Stimulated activated CD4-positive, alpha-beta T cell treated with anti-CD3 and anti-CD28 coated beads, Interleukin-12 subunit alpha, Interleukin-12 subunit beta, amount 100 ng/mL, for 48 hours (primary cell): ENCODE results near the gene CDKN2A.

Source experiments
- DNase-seq, 3 donors: peaks; one replicate each; pipeline ENCODE4 v3.0.0-alpha.2; 2020; ENCODE audit warnings: low read depth in 2 of 3, low spot score in 1 of 3

CDKN2A gene

DNA sequence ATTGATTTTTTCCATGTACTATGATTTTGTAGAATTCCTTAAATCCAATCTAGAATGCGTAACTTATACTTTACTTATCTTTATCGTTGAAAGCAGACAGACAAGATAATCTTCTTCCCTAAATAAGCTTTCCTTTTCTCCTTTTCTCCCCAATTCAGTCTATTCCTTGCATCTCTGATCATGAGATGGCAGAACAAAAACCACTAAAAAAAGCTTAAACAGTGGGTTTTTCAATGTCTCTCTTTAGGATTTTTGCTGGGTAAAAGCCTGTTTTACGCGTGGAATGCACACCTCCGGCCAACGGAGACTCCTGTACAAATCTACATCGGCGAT, 14.2 kb upstream of the CDKN2A start:
- no peak for DNase-seq

DNA sequence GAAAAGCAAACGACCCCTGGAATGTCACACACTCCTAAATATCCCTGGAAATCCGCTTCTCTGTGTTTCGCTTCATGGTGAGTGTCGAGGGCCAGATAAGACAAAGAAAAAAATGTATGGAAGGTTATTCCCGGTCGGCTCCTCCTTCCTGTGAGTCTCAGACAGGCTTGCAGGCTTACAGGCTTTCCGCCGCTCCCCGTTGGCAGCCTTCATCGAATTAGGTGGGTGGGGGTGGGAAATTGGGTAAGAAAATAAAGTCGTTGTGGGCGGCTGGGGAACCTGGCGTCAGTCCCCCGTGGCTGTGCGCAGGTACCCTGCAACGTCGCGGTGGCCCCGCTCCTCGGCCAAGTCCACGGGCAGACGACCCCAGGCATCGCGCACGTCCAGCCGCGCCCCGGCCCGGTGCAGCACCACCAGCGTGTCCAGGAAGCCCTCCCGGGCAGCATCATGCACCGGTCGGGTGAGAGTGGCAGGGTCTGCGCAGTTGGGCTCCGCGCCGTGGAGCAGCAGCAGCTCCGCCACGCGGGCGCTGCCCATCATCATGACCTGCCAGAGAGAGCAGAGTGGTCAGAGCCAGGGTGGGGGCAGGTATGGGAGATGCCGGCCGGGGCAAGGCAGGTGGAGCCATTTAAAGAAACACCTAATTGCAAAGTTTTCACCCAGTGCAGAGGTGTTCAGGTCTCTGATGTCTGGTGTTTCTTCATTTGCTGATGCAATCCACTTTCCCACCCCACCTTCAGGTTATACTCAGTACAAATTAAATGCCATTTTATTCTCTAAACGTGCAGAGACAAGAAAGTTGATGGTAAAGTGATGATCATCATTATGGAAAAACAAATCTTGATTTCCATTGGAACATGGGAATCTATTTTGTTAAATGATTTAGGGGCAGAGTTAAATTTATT, 11.8 kb upstream of the CDKN2A start:
- DNase-seq = no peak

DNA sequence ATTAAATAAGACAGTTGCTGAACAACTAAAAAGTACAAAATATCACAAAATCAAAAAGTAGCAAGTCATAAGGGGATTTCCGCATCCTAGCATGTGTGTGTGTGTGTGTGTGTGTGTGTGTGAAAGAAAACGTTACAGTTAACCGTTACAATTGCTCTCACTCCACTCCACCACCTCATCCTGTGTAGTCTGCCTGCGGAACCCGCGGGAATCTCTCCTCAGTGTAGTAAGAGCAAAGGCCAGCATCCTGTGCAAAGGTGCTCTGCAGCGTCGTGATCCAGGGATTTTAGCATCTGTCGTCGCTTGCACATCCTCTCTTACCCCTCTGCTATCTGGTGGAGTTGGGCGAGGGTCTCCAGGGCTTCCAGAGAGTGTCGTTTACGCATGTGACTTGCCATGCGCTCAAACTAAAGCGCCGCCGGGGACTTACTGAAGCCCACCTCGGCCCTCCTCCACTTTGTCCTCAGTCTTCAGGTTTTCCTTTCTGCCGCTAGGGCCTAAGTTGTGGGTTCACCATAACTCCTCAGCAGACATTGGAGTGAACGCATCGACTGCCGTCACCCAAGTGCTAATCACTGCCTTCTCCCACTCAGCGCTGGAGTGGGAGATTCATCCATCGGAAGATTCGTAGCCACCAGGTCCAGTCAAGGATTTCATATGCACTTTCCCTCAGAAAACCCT, 11.0 kb upstream of the CDKN2A start:
- DNase-seq = no peak

DNA sequence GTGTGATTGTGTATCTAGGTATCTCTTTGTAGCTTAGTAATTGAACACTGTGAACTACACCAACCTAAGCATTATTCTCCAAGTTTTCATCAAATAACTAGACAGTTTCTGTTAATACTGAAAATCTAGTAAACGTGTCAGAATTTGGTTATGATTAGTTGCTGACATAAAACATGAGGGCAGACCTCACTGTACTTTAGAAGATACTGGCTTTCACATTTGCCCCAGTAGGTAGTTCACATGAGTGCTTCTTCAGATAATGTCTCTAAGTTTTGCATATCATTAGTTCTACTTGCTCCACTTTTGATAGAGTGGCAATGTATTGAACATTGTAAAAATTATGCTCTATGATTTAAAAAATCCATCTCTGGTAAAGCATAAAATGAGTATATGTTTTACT, 7.8 kb upstream of the CDKN2A start:
- DNase-seq = no peak

DNA sequence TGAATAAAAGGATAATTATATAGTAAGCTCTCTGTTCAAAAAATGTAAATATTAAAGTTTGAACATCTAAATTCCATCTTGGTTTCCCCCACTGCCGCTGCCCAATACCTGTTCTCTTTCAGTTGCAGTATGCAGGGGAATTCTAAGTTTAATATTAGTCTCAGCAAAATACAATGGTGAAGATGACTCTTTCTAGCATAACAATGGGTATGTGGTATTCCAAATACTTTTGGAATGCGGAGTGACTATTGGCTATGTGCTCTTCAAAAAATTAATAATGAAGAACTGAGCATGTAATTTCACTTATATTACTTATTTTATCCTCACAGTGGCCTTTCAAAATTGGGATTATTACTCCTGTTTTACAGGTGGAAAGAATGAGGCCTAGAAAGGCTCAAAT, 3.8 kb upstream of the CDKN2A start:
- no peak for DNase-seq

DNA sequence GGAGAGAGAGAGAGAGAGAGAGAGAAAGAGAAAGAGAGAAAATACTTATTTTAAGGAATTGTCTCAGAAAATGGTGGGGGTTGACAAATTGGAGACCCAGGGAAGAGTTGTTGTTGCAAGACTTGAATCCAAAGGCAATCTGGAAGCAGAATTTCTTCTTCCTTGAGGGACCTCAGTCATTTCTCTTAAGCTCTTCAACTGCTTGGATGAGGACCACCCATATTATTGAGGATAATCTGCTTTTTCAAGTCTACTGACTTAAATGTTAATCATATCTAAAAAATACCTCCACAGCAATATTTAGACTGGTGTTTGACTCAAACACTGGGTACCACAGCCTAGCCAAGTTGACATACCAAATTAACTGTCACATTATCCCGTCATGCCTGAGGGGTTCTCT, 3.3 kb upstream of the CDKN2A start:
- no peak for DNase-seq

- DNase-seq = no peak
Observed at GRCh38 chr9:21996858-21997257, 2.7 kb upstream of the CDKN2A start.

DNA sequence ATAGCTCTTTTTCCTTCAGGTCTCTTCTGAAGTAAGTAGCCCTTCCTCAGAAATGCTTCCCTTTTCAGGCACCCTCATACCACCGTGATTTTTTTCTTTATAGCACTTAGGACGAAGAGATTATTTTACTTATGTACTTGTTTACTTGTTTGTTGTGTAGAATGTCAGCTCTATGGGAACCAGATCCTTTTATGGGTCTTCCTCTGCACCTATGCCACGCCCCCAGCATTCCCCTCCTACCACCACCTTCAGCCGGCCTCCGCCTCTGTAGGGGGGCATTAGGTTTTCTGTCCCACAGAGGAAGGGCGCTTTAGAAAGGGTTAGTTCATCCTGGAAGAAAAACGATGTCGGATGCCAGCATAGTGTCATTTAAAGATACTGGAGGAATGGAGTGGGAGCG, 2.2 kb upstream of the CDKN2A start:
- no peak for DNase-seq

GRCh38 chr9:21995666-21996398, 1.6 kb upstream of the CDKN2A start:
- DNase-seq = no peak

GRCh38 chr9:21995006-21995665, 944 bp upstream of the CDKN2A start:
- peak in 1 of 3 donors; percentile 52 for DNase-seq

GRCh38 chr9:21994556-21995005, 389 bp upstream of the CDKN2A start, which contains the start of gene CDKN2B-AS1:
TSS of gene CDKN2B-AS1 (plus strand) at chr9:21994791.
- DNase-seq = peak in 1 of 3 donors; percentile 26

- DNase-seq = no peak
Observed at GRCh38 chr9:21993007-21993406, 1.2 kb downstream of the CDKN2A start.

DNA sequence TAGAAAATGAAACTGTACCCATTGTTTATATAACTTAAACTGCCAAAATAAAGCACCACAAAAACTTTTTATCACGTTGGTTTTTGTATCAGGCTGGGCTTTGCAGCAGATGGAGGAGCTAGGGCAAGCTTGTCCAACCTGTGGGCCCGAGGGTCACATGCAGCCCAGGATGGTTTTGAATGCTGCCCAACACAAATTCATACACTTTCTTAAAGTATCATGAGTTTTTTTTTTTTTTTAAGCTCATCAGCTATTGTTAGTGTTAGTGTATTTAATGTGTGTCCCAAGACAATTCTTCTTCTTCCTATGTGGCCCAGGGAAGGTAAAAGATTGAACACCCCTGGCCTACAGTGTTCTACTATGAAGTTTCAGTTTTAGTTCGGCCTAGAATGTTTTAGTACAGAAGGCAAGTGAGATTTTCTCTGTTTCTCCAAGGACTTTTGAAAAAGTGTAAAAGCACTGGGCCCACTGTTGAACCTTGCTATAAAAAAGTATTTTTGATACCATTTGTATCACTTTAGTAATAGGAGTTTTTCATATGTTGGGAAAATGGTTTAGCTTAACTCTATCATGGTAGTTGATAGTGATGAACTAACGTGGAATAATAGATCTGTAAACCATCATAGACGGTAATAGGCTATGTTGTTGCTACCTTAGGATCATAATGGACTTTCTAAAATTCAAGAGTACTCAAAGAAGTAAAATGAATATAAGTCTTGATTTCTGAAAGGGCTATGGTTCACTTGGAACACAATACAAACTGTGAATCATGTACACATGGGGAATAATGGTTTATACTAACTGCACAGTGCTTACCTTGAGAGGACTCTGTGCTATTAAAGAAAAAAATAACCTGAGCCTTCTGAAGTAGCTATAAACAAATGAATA, 2.9 kb downstream of the CDKN2A start:
- no peak for DNase-seq

DNA sequence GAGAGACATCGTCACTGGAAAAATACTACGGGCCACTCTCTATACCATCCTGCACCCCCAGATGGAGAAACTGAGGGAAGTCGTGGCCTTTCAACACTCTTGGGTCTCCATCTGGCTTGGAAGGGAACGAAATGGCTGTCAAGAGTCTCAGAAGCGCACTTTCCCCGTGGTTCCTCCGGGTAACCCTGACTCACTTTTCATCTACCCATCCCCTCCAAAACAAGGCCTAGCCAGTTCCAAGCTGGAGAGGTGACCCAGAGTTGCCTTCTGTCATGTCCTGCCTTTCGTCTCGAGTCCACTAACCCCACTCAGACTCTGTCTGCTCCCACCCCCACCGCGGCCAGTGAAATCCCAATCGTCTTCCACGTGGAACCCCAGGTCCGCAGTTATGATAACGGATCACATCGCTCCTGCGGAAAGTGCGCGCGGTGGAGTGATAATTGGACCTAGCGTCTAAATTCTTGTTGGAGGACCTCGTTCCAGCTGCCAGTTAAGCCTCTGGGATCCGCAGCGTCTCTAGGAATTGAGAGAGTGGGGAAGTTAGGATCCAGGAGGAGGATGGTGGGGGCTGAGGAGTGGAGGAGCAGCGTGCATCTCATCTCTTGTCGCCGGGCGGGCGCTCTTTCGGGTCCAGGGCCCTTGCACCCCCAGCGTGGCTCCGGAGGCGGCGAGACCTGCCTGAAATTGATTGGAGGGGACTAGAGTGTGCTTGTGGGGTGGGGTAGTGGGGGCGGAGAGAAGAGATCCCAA, 4.6 kb downstream of the CDKN2A start:
- no peak for DNase-seq

GRCh38 chr9:21988056-21988990, 5.9 kb downstream of the CDKN2A start:
- DNase-seq = no peak

GRCh38 chr9:21985964-21986667, 8.1 kb downstream of the CDKN2A start:
- DNase-seq = no peak

DNA sequence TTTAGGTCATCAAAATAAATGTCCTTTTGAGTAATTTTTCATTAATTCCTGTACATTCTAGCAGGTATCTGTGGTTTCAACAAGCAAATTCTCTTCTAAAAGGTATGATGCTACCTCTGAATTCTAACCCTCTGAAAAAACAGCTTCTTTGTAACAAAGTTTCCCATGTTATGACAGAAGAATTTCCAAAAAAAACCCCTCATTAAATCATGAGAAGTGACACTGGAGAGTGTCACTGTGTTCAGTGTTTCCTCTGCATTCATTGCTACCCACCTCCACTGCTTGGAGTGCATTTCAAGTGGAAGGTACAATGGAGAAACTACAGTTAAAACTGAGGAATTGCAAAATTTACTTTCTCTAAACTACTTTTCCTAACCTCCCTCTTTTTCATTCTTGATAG, 10.1 kb downstream of the CDKN2A start:
- no peak for DNase-seq

- DNase-seq = no peak
Observed at GRCh38 chr9:21983561-21983935, 10.6 kb downstream of the CDKN2A start.
